GM13976 (cell line): Measurements from ENCODE around the gene NID1.

Experiments used
- DNase-seq: peaks from one replicate; pipeline ENCODE4 v3.0.0; 2012; ENCODE audit warnings: low spot score
- in situ Hi-C: fragments of 300-500 bp; cut with MboI; formaldehyde crosslinking; loops from one replicate; pipeline ENCODE4 v1.12.0; 2022; ENCODE audit warnings: low sequenced_read_pairs, mixed read lengths, inconsistent platforms; ENCODE audit not compliant: unreplicated experiment
- TF ChIP-seq, protein P1 (sequence below): IDR thresholded peaks from 2 replicates; pipeline ENCODE4 v1.5.1; 2012; ENCODE audit warnings: borderline replicate concordance, mild to moderate bottlenecking; ENCODE audit not compliant: insufficient read depth; ENCODE audit errors: extremely low read depth, missing control alignments, control extremely low read depth

The NID1 gene

DNA sequence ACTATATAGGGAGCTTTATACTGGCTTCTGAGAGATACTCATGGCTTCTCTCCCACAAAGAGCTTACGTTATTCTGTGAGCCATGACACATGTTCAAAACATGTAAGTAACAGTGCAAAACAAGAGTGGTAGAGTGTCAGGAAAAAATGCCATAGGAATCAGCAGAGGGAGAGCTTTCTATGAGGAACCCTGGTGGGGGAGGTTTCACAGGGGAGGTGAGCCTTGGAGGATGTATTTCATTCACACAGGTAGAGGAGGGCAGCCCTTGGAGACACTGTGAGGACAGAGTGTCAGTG lies 125.5 kb downstream of the NID1 start:
- TF ChIP-seq, protein P1, sequence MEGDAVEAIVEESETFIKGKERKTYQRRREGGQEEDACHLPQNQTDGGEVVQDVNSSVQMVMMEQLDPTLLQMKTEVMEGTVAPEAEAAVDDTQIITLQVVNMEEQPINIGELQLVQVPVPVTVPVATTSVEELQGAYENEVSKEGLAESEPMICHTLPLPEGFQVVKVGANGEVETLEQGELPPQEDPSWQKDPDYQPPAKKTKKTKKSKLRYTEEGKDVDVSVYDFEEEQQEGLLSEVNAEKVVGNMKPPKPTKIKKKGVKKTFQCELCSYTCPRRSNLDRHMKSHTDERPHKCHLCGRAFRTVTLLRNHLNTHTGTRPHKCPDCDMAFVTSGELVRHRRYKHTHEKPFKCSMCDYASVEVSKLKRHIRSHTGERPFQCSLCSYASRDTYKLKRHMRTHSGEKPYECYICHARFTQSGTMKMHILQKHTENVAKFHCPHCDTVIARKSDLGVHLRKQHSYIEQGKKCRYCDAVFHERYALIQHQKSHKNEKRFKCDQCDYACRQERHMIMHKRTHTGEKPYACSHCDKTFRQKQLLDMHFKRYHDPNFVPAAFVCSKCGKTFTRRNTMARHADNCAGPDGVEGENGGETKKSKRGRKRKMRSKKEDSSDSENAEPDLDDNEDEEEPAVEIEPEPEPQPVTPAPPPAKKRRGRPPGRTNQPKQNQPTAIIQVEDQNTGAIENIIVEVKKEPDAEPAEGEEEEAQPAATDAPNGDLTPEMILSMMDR = no peak
- no peak for DNase-seq
- in situ Hi-C loops = no loop called here

GRCh38 chr1:235938709-235939479 lies 126.0 kb downstream of the NID1 start:
- in situ Hi-C loops = no loop called here
- TF ChIP-seq, protein P1 = no peak
- peak; percentile 57 for DNase-seq

- DNase-seq = peak; percentile 54
- in situ Hi-C loops = no loop called here
- TF ChIP-seq, protein P1 = no peak
Observed at GRCh38 chr1:235937123-235937522, 127.8 kb downstream of the NID1 start.

DNA sequence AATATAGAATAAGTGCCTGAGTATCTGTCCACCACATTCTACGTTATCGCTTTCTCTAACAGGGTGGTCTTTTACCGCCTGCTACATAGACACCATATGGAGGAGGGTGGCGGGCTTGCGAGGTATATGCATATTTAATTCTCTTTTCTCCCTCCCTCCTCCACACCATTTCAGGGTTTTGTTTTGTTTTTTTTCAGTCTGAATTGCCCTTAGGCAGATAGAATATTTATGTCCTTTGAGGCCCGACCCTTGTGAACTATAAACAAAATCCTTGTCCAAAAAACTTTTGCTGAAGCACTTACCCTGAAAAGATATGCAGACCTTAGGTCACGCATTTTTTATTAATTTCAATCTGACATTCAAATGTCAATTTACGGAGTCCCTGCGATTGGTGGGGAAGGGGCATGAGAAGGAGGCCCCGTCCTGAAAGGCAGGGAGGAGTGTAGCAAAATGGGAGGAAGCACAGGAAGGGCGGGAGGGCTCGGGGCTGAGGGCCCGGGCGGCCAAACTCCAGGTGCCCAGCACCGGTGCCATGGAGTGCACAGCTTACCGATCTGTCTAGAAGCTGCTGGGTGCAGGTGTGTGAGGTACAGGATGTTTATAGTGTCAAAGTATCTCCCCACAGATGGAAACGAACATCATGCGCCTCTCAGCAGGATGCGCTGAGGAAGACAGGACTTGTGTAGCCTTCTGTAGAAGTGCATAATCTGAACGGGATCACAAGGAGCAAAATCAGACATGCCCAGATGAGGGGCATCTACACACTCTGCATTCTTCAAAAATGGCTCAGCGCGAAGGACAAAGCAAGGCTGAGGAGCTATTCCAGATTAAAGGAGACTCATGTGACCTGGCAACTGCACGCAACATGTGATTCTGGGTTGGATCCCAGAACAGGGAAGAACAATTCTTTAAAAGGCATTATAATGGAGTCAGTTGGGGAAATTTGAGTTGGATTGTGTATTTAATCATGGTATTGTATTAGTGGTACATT lies 129.4 kb downstream of the NID1 start:
- in situ Hi-C loops = no loop called here
- no peak for DNase-seq
- TF ChIP-seq, protein P1 = no peak

DNA sequence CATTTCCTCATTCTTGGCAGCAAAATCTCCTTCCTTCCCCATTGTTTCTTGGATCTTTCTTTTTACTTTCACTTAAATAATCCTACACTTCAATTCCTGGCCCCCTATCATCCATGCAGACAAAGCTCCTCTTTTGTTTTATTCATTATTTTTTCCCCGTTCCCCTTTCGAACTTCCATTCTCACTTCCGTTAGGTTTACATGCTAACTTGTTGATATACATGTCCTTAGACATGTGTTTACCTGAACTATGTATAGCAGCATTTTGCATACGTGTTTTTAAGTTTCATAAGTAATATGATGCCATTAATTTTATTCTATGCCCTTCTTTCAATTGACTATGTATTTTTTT lies 131.1 kb downstream of the NID1 start:
- in situ Hi-C loops = no loop called here
- DNase-seq = no peak
- TF ChIP-seq, protein P1 = no peak

DNA sequence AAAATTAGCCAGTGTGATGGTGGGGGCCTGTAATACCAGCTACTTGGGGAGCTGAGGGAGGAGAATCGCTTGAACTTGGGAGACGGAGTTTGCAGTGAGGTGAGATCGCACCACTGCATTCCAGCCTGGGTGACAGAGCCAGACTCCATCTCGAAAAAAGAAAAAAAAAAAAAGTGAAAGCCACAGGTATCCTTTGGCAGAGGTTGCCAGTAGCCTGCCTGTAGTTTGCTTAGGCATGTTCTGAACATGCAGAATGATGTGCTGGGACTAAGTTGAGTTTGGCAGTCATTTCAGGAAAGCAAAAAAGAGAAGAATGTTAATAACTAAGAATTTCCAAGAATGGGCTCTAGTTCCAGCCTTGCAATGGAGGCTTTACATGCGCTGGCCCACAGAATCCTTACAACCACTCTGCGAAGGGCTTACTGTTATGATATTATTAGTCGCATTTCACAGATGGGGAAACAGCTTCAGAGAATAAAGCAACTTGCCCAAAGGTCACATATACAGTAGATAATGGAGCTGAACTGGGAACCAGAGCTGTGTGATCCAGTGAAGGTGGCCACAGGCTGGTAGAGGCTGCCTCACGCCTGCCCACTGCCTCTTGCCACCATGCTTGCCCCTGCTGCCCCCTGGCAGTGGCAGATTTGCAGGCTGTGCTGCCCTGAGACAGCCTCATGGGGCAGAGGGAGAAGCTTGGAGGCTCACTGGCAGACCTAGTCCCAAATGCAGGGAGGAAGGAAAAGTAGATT lies 131.7 kb downstream of the NID1 start:
- DNase-seq = no peak
- in situ Hi-C loops = no loop called here
- TF ChIP-seq, protein P1 = no peak
